ENCODE measurements around the gene GBE1.

GRCh38 chr3:81549831-81550230 is 211.6 kb downstream of the GBE1 start:
- no peak for TF ChIP-seq EP300 (IDR thresholded peaks at IDR 0.05; ENCODE audit: borderline replicate concordance)
- no peak for TF ChIP-seq CREB1 (IDR thresholded peaks at IDR 0.05; ENCODE audit: low read depth)
- no peak for TF ChIP-seq REST (IDR thresholded peaks at IDR 0.05; ENCODE audit: low read depth)
- no peak for TF ChIP-seq TAF1 (IDR thresholded peaks at IDR 0.05; ENCODE audit: low read depth)
- no peak for TF ChIP-seq MAX (IDR thresholded peaks at IDR 0.05)
- TF ChIP-seq CEBPB (IDR thresholded peaks at IDR 0.05), result no peak
- no peak for TF ChIP-seq NFIC (IDR thresholded peaks at IDR 0.05)
- no peak for TF ChIP-seq EGR1 (IDR thresholded peaks at IDR 0.05)

Measured in Ishikawa (cell line).